GM21786 (cell line): ENCODE measurements around the gene TMEM167A.

Experiments used
- ATAC-seq: cut with Tn5 transposase; IDR thresholded peaks from one replicate; pipeline ENCODE4 v1.9.1; 2021; ENCODE audit not compliant: unreplicated experiment

TMEM167A gene, protein sequence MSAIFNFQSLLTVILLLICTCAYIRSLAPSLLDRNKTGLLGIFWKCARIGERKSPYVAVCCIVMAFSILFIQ

DNA sequence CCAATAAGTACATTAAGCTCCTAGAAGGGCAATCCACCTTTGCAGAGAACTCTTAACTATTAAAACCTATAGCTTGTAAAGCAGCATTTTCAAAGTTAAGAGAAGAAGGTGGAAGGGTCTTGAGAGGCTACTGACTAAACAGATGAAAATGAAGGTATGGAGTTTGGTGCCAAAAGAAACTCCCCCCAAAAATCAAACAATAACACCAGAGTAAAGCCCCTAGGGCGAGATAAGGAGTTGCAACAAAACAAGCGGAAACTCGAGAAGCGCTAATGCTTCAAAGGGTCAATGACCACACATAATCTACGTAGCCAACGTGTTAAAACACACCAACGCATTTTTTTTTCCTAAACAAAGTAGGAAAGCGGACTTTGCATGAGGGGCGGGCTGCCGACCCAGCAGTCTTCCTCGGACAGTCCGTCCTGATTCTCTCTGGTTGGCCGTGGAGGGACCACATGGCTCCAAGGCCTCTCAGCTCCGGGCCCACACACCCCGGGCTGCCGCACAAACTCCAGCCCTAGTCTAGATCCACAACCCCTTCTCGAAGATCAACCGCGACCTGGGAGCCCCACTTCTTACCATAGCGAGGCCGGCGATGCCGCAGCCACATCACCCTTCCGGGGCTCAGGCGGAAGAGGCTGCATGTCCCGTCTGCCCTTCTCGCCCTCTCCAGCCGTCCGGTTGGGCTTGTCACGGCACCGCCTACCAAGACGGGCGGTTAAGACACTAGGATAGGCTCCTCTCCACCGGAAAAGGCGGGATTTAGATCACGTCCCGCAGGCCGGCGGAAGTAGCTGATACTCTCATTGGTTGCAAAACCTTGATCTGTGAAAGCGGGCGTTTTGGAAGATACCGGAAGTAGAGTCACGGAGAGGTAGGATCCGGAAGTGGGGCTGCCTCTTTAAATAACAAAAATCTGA lies at the start of gene TMEM167A, which contains the start of gene XRCC4:
TSS of gene TMEM167A (minus strand) at position 653 of the 920 bp plus-strand sequence. CDS start at position 582, 71 bp downstream.
TSS of gene XRCC4 (plus strand) at position 806 of the 920 bp plus-strand sequence. CDS start 27,373 bp downstream, outside the sequence.
- ATAC-seq = peak; percentile 99

DNA sequence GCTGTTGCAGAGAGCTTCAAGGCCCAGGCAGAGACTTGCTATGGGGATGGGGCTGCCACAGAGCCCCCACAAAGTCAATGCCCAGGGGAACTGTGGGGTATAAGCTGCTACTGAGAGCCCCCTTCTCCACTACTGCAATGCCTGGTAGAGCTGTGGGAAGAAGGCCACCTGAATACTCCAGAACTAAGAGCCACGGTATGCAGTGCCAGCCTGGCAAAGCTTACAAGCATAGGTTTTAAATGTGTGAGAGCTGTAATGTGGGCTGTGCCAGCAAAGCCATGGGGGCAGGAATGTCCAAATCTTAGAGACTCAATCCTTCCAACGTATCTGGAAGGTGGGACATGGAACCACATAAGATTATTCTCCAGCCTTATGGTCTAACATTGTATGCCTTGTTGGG lies 49.3 kb upstream of the TMEM167A start:
- ATAC-seq = no peak

DNA sequence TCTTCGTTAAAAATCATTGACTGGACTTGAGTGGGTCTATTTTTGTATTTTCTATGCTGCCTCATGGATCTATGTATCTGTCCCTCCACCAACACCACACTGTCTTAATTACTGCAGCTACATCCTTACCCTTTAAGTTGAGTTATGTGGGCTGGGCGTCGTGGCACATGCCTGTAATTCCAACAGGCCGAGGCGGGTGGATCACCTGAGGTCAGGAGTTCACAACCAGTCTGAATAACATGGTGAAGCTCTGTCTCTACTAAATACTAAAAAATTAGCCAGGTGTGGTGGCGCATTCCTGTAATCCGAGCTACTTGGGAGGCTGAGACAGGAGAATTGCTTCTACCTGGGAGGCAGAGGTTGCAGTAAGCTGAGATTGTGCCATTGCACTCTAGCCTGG lies 48.4 kb upstream of the TMEM167A start:
- no peak for ATAC-seq

DNA sequence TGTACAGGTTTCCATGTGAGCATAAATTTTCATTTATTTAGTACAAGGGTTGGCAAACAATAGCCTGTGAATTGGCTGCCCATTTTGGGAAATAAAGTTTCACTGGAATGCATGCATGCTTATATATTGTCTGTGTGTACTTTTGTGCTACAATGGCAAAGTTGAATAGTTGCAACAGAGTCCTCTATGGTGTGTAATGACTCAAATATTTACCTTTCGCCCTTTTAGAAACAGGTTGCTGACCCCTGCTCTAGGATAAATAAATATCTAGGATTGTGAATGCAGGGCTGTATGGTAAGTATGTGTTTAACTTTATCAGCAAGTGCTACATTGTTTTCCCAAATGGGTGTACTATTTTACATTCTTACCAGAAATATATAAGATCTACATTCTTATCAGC lies 47.4 kb upstream of the TMEM167A start:
- ATAC-seq = no peak

DNA sequence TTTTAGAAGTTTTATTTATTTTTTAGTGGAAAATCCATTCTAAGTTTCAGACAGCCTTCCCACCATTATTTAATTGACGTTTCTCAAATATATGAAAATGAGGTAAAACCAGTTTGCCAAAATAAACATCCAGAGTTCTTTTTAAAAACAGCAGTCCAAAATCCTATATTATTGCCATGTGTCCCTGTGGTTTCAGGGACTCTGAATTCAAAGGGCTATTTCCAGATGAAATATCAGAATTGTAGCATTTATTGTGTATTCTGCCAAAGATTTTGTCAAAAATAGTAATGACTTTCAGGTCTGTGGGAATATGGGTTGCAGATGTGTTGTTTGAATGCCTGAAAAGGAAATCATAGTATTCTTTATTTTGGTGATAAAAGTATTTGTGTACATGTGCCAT lies 41.8 kb upstream of the TMEM167A start:
- no peak for ATAC-seq

DNA sequence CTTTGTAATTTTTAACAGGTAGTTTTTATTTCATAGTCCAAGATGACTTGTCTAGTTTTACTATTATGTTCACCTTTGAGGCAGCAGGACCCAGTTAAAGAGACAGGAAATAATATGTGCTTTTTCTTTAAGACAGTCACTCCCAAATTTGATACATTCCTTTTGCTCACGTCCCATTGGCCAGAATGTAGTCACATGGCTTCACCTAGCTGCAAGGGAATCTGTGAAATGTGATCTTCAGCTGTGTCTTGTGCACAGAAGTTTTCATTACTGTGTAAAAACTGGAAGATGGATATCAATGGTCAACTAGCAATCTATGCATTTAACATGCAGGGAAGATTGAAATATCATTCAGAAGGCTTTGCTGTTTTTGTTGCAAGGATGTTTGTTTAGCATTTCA lies 41.3 kb upstream of the TMEM167A start:
- ATAC-seq = no peak

DNA sequence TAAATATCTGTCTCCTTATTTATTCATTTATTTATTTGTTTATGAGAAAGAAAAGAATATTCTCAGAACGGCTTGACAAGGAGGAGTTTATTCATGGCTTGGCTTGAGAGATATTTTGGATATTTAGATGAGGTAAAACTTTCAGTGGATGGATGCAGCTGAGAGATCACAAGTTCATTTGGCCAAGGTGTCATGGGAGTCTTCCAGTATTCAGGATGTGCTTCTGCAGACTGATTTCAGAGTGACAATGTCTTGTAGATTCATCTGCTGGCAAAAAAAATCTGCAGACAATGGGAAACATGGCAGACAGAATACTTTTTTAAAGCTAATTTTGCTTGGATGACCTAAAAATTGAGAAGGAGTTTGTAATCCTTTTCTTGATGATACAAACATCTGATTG lies 38.6 kb upstream of the TMEM167A start:
- no peak for ATAC-seq

DNA sequence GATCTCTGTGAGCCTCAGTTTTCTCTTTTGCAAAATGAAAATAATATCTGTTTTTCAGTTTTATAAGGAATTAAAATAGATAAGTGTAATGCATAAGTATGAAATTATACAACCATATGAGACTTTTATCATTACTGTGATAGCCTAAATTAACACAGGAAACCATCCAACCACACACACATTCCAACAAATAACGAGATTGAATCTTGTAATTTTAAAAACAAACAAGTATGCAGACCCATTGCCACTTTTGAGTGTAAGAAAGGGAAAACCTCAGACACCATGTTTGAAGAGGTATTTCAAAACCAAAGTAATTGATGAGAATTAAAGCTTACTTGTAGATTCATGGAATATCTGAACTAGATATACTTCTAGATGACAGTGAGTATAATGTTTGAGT lies 32.2 kb upstream of the TMEM167A start:
- no peak for ATAC-seq

DNA sequence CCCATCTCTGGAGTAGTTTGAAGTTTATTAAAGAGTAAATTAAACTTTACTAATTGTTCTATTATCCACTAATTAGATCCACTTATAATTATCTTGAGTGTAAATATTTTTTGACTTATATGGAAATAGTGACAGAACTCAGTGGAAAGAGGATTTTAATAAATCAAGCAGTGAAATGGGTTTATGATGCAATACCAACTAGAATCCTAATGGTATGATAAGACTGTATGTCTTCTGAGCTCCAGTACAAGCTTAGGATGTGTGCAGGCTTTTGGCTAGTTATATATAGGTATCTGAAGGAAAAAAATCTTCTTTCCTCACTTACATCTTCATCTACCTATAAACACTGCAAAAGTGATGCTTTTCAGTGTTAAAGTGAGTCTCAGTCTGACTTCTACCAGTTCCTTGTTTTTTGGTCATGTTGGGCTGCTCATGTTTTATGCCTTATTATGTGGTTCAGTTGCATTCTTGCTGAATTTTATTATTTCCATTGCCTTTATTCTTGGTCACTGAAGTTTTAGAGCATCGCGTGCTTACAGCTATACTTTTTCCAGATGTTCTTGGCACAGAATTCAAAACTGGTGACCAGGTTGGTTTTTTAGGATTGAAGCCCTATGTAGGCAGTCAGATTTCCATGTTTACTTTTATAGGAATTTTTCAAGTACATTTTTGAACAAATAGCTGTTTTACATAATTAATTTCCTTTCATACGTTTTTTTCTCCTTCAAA lies 30.7 kb upstream of the TMEM167A start:
- ATAC-seq = no peak

DNA sequence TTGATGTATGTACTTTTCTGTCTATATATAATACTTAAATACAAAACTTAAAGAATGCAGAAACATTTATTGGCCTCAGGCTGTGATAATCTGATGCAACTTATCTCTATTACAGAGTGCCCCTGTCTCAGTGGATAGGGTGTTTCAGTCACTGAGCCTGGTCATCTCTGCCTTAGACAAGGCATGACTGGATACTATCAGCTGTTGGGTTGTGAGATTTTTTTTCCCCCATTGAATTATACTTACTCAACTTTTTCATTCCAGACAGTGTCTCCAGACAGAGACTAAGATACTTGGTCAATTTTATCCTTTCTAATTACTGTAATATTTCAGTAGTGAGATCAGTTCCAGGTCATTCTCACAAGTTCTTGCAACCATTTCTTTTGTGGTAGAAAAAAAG lies 26.8 kb upstream of the TMEM167A start:
- ATAC-seq = no peak

DNA sequence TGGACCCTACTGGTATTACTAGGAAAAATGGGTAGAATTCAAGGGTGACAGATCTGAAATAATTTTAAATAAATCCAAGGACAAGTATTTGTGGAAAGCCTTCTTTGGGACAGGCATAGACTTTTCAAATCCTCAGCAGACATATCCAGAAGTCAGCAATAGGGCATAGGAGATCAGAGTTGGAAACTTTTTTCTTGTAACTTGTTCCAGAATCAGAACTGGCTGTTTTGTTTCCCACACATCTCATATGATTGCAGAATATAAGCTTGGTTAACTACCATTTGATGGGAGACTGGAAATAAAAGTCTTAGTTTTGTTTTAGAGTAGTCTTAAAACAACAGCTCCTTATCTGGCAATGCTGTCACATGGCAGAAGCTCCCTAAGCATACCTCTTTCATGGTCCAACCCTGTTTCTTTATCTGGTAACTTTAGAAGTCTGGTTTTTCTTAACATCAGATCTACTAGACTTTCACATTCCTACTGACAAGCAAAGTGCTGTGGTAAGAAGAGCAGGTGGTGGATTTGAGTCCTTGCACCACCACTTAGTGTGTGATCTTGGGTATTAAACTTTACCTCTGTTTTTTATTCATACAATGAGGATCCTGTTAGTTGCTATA lies 25.3 kb upstream of the TMEM167A start:
- ATAC-seq = no peak

DNA sequence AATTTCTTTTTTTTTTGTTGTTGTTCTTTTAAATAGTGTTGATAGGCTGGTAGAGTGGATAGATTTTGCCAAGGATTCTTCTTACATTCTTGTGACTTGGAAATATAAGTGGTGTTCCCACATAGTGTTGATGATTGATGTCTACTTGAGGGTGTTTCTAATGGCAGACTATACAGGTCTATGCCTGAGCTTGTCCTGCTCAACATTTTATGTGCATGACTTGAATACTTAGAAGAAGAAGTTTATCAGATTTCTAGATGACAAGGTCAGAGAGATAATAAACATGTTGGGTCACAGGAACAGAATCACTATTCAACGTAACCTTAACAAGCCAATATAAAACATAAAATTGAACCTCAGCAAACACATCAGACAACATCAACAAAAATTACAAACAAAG lies 24.3 kb upstream of the TMEM167A start:
- ATAC-seq = no peak

DNA sequence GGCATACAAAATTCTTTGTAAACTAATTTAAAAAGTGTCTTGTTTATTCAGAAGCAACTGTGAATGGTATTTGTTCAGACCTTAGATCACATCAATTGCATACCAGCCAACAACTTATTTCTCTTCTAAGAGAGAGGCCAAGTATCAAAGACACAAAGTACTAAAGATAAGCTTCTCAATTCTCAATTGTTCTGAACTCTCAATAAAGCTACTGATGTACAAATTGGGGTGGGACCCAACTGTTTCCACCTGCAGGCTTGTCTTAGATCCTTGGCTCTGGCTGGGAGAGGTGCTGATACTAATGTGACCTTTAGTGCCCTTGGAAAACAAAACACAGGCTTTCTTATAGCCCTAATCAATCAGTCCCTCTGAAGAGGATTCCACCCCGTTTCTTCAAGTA lies 22.3 kb upstream of the TMEM167A start:
- ATAC-seq = no peak

DNA sequence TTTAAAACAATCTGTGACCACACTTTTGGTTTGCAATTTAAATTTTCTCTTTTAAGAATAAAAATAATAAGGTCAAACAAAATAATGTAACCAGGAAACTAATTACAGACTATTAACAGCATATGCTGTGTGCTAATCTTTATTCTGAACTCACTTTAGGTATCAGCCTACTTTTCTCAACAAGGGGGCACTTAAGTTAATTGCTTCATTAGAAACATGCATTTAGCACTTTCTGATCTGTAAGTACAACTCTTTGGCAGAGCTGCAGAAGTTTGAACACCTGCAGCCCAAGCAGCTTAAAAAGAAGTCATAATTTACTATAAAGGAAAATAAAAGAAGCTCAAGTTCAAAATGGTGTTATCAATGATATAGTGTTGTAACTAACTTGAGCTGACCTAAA lies 21.8 kb upstream of the TMEM167A start:
- ATAC-seq = no peak

DNA sequence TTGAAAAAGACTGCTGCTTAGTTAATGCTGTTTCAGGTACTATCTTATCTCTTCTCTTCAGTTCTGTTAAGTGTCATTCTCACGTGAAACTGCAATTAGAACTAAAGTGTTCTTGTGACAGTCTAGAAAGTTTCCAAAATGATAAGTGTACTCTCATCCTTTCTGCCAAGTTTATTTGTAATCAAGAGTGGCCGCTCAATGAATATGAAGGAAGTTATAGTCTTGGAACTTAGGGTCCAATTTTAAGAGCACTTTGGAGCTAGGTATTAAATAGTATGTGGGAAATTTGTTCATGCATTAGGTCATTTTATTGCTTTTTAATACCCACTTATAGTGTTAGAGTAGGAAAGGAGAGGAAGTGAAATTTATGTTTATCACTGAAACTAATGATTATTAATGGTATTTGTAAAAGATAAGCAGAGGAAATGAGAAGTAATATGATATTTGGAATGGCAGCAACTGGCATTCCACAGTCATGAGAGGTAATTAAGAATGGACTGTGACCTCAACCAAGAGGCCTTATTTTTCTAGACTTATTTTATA lies 20.6 kb upstream of the TMEM167A start:
- peak; percentile 62 for ATAC-seq

DNA sequence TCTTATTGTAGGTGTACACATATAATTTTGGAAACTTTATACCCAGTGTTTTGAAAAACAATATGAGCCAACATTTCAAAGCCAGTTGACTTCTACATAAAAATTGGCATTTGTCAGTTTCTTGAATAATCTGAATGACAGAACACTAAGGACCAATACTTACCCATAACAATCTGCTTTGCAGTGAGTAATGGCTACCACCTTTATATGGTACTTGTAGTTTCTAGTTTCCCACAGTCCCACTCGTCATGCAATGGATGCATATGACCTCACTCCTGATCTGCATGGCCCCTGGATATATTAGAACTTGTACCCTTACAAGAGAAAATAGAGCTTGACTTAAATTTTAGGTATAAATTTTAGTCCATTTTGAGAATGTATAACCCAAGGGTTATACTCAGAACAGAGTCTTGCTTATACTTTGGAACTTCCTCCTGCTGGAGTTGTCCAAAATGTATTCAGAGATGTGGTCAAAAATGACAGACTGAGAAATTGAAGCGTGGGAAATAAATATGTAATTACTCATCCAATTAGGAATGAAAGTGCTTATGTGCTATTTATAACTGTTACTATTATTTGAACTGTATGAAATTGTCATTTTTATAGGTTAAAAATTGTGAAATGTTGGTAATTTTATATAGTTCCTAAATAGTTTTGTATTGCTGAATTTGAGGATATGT lies 19.6 kb upstream of the TMEM167A start:
- no peak for ATAC-seq

DNA sequence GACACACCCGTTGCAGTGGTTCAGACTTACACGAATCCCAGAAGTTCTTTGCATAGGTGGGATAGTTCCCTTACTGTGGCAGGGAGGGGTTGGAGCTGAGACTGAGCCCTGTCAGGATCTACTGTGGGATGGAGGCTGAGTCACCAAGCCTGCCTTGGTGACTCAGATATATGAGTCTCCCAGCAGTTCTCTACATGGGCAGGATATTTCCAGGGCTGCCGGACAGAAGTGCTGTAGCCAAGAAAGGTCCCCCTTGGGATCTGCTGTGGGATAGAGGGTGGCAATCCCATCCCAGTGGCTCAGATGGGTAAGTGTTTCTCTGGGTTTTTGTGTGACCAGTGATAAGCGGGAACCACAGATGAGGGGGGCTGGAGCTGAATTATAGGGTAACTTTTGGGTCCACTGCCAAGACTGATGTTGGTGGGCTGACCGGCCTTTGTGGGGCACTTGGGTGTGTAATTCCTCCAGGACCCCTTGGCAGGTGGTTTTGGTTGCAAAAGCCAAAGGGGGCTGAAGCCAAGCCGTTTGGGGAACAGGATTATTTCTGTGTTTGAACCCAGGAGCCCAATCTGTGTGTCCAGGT lies 18.9 kb upstream of the TMEM167A start:
- no peak for ATAC-seq

DNA sequence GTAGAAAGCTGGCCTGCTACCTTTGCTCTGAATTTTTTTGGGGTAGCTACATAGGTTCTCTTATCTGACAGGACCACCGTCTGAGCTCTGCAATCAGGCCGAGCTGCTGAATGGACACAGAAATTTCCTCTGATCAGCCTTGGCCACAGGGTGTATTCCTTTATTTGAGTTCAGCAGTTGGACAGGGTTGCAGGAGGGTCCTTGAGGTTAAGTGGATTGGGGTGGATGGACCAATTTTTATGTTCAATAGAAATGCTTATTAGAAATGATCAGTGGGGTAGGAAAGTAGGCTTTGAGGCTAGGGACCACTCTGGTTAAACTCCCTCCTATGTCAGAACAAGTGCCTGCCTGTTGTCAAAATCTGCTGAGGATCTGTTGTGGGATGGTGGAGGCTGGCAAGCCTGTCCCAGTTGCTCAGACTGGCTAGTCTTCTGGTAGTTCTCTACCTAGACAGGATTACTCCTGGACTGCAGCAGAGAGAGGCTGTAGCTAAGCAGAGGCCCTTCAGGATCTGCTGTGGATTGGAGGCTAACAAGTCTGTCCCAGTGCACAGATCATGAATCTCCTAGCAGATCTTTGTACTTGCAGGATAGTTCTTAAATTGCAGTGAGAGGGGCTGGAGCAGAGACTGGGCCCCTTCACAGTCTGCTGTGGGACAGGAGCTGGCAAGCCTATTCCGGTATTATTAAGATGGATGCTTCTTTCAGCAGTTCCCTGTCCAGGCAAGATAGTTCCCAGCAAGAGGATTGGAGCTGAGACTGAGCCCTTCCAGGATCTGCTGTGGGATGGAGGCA lies 18.2 kb upstream of the TMEM167A start:
- no peak for ATAC-seq

DNA sequence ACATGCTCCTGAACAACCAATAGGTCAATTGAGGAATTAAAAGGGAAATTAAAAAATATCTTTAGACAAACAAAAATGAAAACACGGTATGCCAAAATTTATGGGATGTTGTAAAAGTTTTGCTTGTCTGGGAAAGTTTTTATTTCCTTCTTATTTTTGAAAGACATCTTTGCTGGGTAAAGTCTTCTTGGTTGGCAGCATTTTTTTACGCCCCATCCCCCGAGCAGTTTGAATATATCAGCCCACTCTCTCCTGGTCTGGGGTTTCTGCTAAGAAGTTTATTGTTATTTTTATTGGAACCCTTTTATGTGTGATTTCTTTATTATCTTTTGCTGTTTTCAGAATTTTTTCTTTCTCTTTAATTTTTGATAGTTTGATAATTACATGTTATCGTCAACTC lies 16.5 kb upstream of the TMEM167A start:
- no peak for ATAC-seq
